ENCODE data around the gene AMBN. TPM values are rescaled to one million over a fixed set of nuclear protein-coding genes. Genes with fewer than 3 reads are reported as not detected.

Gene AMBN
- total and polyA plus RNA-seq, 2 experiments from 2014 or later: not detected

DNA sequence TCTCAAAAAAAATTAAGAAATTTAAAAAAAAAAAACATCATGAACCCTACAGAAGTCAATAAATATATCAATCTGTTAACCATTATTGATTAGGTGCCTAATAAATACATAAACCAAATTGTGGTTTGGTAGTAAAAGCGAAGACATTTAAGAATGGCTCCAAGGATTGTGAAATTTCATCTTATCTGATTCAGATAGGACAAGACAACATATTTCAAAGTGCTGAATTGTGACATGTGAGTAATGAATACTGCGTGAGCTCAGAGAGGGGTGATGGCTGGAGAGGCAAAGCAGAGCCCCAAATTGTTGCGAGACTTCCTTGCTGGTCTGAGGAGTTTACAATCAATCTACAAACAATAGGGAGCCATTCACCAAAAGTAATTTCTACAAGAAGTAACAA is 8.2 kb downstream of the AMBN start:
- Mint-ChIP-seq H3K27me3 (ENCODE audit: insufficient read depth, low read depth, poor library complexity) (peaks cover 2% of the 10 kb centered on the region), H3K4me3 (no peak overlapping the region), H3K27ac (no peak overlapping the region), H3K9me3 (no peaks in the 10 kb centered on the region), H3K4me1 (peaks cover 2% of the 10 kb centered on the region; the same call in 2 of the 3 replicates), H3K36me3 (ENCODE audit: low read depth) (no peaks in the 10 kb centered on the region)
- ATAC-seq (no peak), DNase-seq (ENCODE audit: low spot score) (no peak)
- no peaks in the 10 kb centered on the region for H3K79me2 ChIP-seq (replicated peaks; ENCODE audit: insufficient read depth)
- no peaks in the 10 kb centered on the region for H4K20me1 ChIP-seq (replicated peaks; ENCODE audit: insufficient read depth)
- H3F3A ChIP-seq (replicated peaks; ENCODE audit: low read depth): no peaks in the 10 kb centered on the region
- TF ChIP-seq NANOG (IDR thresholded peaks at IDR 0.05; ENCODE audit: borderline replicate concordance): no peak
- TF ChIP-seq, protein P1, sequence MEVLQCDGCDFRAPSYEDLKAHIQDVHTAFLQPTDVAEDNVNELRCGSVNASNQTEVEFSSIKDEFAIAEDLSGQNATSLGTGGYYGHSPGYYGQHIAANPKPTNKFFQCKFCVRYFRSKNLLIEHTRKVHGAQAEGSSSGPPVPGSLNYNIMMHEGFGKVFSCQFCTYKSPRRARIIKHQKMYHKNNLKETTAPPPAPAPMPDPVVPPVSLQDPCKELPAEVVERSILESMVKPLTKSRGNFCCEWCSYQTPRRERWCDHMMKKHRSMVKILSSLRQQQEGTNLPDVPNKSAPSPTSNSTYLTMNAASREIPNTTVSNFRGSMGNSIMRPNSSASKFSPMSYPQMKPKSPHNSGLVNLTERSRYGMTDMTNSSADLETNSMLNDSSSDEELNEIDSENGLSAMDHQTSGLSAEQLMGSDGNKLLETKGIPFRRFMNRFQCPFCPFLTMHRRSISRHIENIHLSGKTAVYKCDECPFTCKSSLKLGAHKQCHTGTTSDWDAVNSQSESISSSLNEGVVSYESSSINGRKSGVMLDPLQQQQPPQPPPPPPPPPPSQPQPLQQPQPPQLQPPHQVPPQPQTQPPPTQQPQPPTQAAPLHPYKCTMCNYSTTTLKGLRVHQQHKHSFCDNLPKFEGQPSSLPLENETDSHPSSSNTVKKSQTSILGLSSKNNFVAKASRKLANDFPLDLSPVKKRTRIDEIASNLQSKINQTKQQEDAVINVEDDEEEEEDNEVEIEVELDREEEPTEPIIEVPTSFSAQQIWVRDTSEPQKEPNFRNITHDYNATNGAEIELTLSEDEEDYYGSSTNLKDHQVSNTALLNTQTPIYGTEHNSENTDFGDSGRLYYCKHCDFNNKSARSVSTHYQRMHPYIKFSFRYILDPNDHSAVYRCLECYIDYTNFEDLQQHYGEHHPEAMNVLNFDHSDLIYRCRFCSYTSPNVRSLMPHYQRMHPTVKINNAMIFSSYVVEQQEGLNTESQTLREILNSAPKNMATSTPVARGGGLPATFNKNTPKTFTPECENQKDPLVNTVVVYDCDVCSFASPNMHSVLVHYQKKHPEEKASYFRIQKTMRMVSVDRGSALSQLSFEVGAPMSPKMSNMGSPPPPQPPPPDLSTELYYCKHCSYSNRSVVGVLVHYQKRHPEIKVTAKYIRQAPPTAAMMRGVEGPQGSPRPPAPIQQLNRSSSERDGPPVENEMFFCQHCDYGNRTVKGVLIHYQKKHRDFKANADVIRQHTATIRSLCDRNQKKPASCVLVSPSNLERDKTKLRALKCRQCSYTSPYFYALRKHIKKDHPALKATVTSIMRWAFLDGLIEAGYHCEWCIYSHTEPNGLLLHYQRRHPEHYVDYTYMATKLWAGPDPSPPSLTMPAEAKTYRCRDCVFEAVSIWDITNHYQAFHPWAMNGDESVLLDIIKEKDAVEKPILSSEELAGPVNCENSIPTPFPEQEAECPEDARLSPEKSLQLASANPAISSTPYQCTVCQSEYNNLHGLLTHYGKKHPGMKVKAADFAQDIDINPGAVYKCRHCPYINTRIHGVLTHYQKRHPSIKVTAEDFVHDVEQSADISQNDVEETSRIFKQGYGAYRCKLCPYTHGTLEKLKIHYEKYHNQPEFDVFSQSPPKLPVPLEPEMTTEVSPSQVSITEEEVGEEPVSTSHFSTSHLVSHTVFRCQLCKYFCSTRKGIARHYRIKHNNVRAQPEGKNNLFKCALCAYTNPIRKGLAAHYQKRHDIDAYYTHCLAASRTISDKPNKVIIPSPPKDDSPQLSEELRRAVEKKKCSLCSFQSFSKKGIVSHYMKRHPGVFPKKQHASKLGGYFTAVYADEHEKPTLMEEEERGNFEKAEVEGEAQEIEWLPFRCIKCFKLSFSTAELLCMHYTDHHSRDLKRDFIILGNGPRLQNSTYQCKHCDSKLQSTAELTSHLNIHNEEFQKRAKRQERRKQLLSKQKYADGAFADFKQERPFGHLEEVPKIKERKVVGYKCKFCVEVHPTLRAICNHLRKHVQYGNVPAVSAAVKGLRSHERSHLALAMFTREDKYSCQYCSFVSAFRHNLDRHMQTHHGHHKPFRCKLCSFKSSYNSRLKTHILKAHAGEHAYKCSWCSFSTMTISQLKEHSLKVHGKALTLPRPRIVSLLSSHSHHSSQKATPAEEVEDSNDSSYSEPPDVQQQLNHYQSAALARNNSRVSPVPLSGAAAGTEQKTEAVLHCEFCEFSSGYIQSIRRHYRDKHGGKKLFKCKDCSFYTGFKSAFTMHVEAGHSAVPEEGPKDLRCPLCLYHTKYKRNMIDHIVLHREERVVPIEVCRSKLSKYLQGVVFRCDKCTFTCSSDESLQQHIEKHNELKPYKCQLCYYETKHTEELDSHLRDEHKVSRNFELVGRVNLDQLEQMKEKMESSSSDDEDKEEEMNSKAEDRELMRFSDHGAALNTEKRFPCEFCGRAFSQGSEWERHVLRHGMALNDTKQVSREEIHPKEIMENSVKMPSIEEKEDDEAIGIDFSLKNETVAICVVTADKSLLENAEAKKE (CRISPR knock-in tag; IDR thresholded peaks at IDR 0.05): no peak
- H3K27me3 ChIP-seq (ENCODE audit: insufficient read depth): no peaks in the 10 kb centered on the region
- H3K4me1 ChIP-seq (ENCODE audit: insufficient read depth): no peaks in the 10 kb centered on the region
- no peaks in the 10 kb centered on the region for H3K9me2 ChIP-seq (ENCODE audit: insufficient read depth)
- H3K4me3 ChIP-seq: no peak overlapping the region
- H3K4me2 ChIP-seq: no peak overlapping the region
- H2AFZ ChIP-seq: no peak overlapping the region
- H3K36me3 ChIP-seq (ENCODE audit: insufficient read depth): no peaks in the 10 kb centered on the region
- no peak overlapping the region for H3K27ac ChIP-seq (ENCODE audit: low read depth)

DNA sequence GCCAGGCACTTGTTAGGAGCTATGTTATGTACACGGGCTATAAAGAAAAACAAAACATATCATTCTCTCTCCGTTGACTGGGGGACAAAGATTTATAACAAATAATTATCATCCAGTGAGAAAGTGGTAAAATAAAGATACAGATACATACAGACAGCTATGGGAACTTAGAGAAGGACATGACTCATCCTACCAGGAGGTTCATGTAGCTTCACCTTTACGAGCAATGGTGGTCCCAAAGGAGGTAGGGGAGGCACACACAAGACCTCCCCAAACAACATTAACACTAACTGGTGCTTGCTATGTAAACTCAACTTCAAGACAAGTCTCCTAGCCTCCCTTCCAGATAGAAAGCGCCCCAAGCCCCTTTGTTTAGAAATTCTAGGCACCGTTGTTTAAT is 8.9 kb downstream of the AMBN start:
- no peaks in the 10 kb centered on the region for H3K36me3 ChIP-seq (ENCODE audit: insufficient read depth)
- no peak overlapping the region for H3K27ac ChIP-seq (ENCODE audit: low read depth)
- DNase-seq (ENCODE audit: low spot score): no peak
- no peaks in the 10 kb centered on the region for H3K27me3 ChIP-seq (ENCODE audit: insufficient read depth)
- TF ChIP-seq ZNF331 (CRISPR knock-in tag; IDR thresholded peaks at IDR 0.05; ENCODE audit: low read depth): no peak
- TF ChIP-seq, protein P2, sequence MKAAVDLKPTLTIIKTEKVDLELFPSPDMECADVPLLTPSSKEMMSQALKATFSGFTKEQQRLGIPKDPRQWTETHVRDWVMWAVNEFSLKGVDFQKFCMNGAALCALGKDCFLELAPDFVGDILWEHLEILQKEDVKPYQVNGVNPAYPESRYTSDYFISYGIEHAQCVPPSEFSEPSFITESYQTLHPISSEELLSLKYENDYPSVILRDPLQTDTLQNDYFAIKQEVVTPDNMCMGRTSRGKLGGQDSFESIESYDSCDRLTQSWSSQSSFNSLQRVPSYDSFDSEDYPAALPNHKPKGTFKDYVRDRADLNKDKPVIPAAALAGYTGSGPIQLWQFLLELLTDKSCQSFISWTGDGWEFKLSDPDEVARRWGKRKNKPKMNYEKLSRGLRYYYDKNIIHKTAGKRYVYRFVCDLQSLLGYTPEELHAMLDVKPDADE (IDR thresholded peaks at IDR 0.05): no peak
- TF ChIP-seq STAT1 (IDR thresholded peaks at IDR 0.05; ENCODE audit: unreplicated experiment): no peak
- no peaks in the 10 kb centered on the region for H4K20me1 ChIP-seq (replicated peaks; ENCODE audit: insufficient read depth)
- Mint-ChIP-seq H3K4me1 (peaks cover 2% of the 10 kb centered on the region; the same call in 2 of the 3 replicates), H3K27me3 (ENCODE audit: insufficient read depth, low read depth, poor library complexity) (peaks cover 2% of the 10 kb centered on the region), H3K9me3 (no peaks in the 10 kb centered on the region), H3K4me3 (no peak overlapping the region), H3K36me3 (ENCODE audit: low read depth) (no peaks in the 10 kb centered on the region), H3K27ac (no peak overlapping the region; the same call in 1 of the 2 replicates)
- H3K4me1 ChIP-seq (ENCODE audit: insufficient read depth): no peaks in the 10 kb centered on the region
- H3K79me2 ChIP-seq (replicated peaks; ENCODE audit: insufficient read depth): no peaks in the 10 kb centered on the region
- no peak overlapping the region for H3K4me2 ChIP-seq
- H3K4me3 ChIP-seq: no peak overlapping the region
- ATAC-seq: no peak
- H3F3A ChIP-seq (replicated peaks; ENCODE audit: low read depth): no peaks in the 10 kb centered on the region
- H2AFZ ChIP-seq: peak overlapping the region; percentile 16; the same call in 1 of the 2 replicates
- no peaks in the 10 kb centered on the region for H3K9me2 ChIP-seq (ENCODE audit: insufficient read depth)
